GM10266 (cell line): ENCODE measurements around the gene ZFP36L2.

Experiments
- DNase-seq: peaks from one replicate; pipeline ENCODE4 v3.0.0; 2012; ENCODE audit errors: extremely low spot score
- TF ChIP-seq, protein P1 (sequence below): IDR thresholded peaks from 2 replicates; pipeline ENCODE4 v1.5.1; 2012; ENCODE audit warnings: mild to moderate bottlenecking, low read depth; ENCODE audit not compliant: control insufficient read depth, insufficient read depth; ENCODE audit errors: missing control alignments

The ZFP36L2 gene

DNA sequence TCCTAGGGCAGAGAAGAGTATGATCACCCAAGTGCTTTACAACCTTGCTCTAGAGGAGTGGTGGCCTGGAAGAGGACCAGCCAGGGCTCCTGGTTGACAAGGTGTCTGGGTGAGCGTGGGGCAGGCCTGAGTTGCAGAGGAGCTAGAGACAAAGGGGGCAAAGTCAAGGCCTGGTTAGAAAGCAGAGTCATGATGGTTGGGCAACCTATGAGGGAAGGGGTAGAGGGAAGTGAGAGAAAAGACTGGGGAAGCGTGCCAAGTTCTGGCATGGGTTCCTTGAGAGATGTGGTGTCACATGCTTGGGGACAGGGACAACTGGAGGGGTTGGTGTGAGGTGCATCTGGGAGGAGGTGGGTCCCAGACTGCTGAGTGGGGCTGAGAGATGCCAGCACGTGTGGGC, 13.5 kb downstream of the ZFP36L2 start:
- TF ChIP-seq, protein P1, sequence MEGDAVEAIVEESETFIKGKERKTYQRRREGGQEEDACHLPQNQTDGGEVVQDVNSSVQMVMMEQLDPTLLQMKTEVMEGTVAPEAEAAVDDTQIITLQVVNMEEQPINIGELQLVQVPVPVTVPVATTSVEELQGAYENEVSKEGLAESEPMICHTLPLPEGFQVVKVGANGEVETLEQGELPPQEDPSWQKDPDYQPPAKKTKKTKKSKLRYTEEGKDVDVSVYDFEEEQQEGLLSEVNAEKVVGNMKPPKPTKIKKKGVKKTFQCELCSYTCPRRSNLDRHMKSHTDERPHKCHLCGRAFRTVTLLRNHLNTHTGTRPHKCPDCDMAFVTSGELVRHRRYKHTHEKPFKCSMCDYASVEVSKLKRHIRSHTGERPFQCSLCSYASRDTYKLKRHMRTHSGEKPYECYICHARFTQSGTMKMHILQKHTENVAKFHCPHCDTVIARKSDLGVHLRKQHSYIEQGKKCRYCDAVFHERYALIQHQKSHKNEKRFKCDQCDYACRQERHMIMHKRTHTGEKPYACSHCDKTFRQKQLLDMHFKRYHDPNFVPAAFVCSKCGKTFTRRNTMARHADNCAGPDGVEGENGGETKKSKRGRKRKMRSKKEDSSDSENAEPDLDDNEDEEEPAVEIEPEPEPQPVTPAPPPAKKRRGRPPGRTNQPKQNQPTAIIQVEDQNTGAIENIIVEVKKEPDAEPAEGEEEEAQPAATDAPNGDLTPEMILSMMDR, result no peak
- DNase-seq, result no peak

DNA sequence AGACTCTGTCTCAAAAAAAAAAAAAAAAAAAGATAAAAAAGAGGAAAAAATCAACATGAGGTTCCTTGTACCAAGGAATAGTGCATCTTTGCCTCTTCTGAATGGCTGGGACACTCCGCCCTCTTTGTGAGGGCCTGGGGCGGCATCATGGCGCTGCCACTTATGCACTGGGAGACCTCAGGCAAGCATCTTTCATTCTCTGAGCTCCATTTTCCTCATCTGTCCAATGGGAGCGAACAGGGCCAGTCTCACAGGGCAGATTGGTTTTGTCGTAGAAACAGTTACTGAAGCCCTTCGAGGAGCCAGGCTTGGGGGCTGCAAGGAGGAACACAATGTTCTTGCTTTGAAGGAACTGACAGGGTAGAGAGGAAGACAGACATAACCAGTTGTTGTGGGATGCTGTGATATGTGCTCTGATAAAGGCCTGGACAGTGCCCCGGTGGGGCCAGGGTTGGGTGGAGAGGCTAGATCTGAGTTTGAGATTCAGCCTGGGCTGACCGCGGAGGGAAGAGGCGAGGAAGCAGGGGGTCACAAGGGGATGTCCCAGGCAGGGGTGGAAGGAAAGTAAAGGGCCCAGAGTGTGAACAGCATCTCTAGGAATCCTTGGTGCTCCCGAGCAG, 14.1 kb downstream of the ZFP36L2 start:
- DNase-seq, result no peak
- TF ChIP-seq, protein P1, result no peak

DNA sequence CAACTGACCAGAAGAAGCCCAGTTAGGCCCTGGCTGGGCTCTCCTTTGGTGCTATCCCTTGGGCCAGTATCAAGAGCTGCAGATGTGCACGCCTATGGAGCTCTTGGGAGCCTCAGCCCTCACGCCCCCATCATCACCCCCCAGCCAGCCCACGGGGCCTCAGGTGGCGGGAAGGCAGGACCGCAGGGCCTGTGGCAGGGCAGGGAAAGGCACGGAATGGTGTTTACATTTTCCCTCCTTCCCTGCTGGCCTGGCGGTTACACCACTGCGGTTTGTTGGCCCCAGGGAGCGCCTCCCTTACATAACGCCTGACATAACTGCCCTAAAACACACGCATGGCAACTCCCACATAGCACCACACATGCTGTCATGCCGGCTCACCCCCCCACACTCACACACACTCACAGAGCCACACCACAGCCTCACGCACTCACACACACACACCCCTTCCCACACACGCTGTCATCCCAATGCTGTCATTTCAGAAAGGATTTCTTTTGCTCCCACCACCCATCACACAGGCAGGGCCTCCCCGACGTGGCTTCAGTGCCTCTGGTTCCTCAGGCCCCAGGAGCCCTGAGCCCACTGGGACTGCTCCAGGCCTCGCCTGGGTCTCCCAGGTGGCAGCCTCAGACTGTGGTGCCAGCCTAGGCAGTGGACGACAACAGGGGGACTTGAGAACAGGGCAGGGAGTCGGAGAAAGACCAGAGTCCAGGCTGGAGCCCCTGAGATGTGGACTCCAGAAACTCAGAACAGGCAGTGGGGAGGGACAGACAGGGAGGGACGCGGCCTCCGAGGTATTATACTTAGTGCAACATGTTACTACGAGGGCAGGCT, 15.7 kb downstream of the ZFP36L2 start:
- DNase-seq, result no peak
- TF ChIP-seq, protein P1, result no peak

DNA sequence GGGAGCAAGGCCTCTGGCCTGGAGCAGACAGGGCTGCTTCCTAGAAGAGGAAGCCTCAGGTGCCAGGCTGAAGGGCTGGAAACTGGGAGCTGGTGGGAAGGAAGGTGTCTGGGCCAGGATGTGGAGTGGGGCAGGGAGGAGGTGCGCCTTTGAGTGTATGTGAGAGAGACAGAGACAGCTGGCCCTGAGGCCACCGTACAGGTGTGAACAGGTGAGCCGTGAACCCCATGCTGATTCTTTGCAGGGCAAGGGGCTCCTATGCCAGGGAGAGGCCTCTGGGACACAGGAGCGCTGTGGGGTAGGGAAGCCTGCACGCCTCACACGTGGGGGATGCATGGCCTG, 16.3 kb downstream of the ZFP36L2 start:
- no peak for DNase-seq
- TF ChIP-seq, protein P1, result no peak

DNA sequence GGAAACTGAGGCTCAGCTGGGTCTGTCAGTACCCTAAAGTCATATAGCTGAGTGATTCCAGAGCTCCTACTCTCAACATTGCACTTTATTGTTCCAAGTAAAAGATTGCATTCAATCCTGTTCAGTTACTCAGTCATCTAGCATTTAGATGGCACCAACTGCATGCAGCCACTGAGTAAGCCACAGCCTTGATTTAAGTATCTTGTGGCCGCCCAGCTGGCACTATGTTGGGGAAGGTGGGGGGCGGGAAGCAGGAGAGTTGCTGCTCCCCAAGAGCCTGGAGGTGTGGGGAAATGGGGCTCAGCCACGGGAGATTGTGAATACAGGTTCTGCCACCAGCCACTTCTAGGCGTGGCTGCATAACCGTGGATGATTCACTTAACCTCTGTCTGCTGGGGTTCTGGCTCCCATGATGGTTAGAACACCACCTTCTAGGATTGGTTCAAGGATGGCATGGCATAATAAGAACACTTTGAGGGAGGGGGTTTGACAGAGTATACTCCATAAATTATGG, 17.1 kb downstream of the ZFP36L2 start:
- no peak for DNase-seq
- TF ChIP-seq, protein P1, result no peak

DNA sequence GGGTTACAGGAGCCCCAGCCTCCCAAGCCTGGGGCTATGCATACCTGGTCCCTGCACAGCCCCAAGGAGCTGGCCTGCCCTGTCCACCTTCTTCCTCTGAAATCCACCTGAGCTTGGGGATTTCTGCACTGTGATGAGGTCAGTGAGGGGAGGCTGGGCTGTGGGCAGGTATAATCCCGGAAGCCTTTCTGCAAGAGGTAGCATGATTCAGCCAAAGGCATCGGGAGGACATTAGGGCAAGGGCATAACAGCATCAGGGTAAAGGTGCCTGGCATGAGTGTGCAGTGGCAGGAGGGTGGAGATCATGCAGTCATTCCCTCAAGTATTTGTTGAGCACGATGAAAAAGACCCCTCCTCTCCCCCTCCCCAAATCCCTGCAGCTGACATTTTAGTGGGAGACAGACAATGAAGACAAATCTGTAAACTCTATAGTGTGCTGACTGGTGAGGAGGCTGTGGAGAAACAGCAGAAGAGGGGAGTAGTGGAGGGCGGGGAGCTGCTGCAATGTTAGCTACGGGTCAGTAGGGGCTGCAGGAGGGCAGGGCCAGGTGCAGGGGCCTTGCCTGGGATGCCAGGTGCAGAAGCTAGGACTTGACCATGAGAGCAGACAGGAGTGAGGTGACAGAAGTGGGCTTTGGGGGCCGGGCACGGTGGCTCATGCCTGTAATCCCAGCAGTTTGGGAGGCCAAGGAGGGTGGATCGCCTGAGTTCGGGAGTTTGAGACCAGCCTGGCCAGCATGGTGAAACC, 18.7 kb downstream of the ZFP36L2 start:
- DNase-seq, result no peak
- TF ChIP-seq, protein P1, result no peak
